Caki2 (cell line): Measurements from ENCODE around the gene CHCHD10. TPM values are rescaled to one million over a fixed set of nuclear protein-coding genes. Genes with fewer than 3 reads are reported as not detected.

Source experiments
- DNase-seq: peaks from one replicate; pipeline ENCODE4 v3.0.0-alpha.2; 2015; ENCODE audit warnings: low read depth
- in situ Hi-C: cut with HindIII; loops from 2 replicates; pipeline ENCODE4 v1.10.0; 2016; ENCODE audit warnings: low sequenced_read_pairs, low pct_unique_long_range_greater_than_20kb, mixed read lengths
- total RNA-seq: library from RNA; depleted of rRNA; stranded (reverse); fragments of >200 nt; shearing (Covaris generic); gene quantifications from 2 replicates; pipeline ENCODE4 v1.2.3, GENCODE V29; 2014; ENCODE audit warnings: low replicate concordance

CHCHD10 gene
- total RNA-seq, 1 experiment from 2014 or later = 16.0 TPM

GRCh38 chr22:23777776-23778576 is 10.2 kb upstream of the CHCHD10 start:
- DNase-seq = no peak
- in situ Hi-C loops = no loop called here

GRCh38 chr22:23775779-23776375 is 8.1 kb upstream of the CHCHD10 start:
- no peak for DNase-seq
- in situ Hi-C loops = no loop called here

GRCh38 chr22:23774922-23775436 is 7.2 kb upstream of the CHCHD10 start:
- DNase-seq = peak; percentile 55
- in situ Hi-C loops = no loop called here

DNA sequence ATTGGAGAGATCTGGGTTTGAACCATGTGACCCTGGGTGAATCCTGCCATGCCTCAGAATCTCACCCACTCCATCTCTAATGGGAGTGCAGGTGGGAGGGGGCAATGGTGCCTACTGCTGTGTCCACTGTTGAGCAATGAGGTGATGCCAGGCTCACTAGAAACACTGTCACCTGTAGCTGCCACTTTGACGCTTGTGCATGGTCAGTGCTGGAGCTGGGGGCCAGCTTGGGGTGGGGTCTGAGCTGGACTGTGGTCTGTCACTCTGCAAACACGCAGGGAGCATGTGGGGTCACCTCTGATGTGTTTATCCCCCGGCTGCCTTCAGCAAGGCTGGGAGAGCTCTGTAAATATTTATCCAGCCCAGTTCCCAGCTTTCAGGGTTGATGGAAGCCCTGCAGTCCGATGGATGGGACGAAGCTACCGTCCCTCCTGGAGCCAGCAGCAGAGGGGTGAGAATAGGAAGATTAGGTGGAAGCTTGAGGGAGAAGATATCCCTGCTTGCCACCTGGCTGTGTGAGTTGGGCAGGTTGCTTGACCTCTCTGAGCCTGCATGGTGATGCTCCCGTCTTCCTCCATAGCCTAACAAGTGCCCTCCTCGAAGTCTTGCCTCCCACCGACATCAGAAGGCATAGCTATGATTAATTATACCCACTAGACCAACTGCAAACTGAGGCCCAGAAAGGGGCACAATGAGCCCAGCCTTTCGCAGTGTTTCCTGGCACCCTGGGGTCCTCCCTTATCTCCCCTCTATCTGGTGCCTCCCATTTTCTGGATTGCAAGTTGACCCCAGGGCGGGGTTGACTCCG is 6.5 kb upstream of the CHCHD10 start:
- DNase-seq = no peak
- in situ Hi-C loops = no loop called here

GRCh38 chr22:23773483-23774113 is 5.8 kb upstream of the CHCHD10 start:
- in situ Hi-C loops = no loop called here
- DNase-seq = no peak

DNA sequence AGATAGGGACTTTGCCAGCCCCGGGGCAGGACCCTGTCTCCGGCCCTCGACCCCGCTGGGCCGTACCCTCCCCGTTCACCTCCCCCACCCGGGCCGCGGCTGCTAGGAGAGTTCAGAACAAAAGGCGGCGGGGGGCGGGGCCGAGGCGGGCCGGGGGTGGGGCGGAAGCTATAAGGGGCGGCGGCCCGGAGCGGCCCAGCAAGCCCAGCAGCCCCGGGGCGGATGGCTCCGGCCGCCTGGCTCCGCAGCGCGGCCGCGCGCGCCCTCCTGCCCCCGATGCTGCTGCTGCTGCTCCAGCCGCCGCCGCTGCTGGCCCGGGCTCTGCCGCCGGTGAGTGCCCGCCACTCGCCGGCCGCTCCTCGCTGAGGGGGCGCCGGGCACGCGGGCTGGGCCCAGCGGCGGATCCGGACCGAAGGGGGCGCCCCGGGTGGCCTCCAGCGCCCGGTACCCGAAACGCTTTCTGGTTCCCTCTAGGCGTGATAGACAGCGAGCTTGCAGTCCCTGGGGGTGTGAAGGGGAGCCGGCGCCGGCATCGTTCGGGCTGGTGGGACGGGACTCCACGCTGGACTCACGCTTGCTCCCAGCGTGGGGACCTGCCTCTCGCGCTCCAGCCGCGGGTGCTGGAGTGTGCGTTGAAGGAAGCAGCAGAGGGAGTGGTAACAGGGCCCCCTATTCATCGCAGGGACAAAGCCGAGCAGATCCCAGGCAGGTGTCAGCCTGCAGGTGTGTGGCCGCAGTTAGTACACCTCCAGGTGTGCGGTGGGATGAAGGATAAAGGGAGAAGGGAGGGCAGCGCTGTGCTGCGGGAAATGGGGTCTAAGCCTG is 5.1 kb upstream of the CHCHD10 start, which contains the start of gene MMP11:
TSS of gene MMP11 (plus strand) at position 201 of the 825 bp plus-strand sequence. CDS start at position 223, 22 bp downstream.
- no peak for DNase-seq
- in situ Hi-C loops = no loop called here

GRCh38 chr22:23772315-23772648 is 4.5 kb upstream of the CHCHD10 start:
- no peak for DNase-seq
- in situ Hi-C loops = no loop called here

GRCh38 chr22:23769321-23769965 is 1.7 kb upstream of the CHCHD10 start:
- in situ Hi-C loops = no loop called here
- DNase-seq = no peak

DNA sequence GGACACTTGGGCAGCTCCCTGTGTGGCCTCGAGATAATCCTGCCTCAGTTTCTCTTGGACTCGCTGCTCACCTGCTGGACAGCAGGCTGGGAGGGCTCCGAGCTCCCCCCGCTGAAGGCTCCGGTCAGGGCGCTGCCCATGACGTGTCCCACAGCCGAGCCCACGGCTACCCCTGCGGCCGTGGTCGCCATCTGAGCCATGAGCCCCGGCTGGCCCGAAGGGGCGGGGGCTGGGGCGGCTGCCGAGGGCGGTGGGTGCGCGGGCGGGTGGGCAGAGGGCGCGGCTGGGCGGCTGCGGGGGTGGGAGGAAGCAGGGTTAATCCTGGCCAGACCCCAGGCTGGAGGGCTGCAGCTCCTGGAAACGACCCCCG is 484 bp downstream of the CHCHD10 start:
- in situ Hi-C loops = no loop called here
- DNase-seq = no peak

DNA sequence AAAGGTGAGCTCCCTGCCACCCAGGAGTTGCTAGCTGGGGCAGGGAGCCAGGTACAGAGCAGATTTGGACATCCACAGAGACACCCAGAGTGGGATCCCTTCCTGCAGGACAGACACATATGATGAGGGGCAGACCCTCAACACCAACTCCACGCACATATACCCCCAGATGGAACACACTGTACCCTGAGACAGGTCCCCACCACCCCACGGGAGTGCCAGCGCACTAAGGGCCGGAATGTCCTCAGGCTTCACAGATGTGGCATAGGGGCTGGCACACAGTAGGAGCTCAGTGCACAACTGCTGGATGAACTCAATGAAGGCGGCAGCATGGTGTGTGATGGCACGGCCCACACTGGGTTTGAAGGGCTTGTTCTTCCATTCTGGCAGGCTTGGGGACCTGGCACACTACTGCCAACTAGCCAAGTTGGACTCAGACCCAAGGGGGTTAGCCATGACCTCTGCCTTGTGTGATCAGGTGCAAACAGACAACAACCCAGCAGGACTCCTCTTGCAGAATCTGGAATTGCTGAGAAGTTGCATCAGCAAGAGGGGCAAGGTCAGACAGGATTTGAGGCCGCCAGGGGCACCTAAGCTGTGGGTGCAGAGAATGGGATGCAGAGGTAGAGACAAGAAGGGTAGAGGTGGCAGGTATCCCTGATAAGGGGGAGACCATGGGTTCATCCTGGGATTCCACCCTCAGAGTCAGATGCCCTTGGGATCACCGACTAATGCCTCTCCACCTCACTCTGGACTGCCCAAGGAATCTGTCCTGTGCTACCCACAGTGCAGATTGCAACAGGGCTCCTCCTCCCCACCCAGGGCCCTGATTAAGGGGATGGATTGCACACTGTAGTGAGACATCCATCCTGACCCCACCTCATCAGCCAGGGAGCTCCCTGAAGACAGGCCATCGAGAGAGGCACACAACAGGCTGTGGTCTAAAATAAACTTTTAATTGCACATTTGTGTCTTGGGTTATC is 2.6 kb downstream of the CHCHD10 start:
- in situ Hi-C loops = no loop called here
- no peak for DNase-seq

GRCh38 chr22:23763954-23764353 is 3.8 kb downstream of the CHCHD10 start:
- no peak for DNase-seq
- in situ Hi-C loops = no loop called here

DNA sequence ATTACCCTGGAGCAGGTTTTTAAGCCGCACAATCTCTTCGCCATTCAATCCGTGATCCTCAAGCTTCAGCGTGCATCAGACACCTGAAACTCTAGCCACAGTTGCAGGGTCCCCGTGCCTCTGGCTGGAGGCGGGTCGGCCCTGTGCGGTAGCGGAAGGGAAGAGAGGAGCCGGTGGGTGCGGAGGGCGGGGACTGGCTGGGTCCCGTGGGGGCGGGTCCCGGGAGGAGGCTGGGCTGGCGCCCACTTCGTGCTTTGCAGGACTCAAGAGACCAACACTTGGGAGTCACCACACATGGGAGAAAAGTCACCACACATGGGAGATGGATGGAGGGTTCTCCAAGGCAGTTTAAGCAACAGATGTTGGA is 4.2 kb downstream of the CHCHD10 start:
- in situ Hi-C loops = no loop called here
- no peak for DNase-seq

- in situ Hi-C loops = no loop called here
- DNase-seq = no peak
Measured at GRCh38 chr22:23762842-23763578, 4.8 kb downstream of the CHCHD10 start, which contains the start of gene C22orf15. Gene C22orf15, plus strand, starts transcription at chr22:23762990. Its CDS starts 317 bp downstream, at chr22:23763307.

DNA sequence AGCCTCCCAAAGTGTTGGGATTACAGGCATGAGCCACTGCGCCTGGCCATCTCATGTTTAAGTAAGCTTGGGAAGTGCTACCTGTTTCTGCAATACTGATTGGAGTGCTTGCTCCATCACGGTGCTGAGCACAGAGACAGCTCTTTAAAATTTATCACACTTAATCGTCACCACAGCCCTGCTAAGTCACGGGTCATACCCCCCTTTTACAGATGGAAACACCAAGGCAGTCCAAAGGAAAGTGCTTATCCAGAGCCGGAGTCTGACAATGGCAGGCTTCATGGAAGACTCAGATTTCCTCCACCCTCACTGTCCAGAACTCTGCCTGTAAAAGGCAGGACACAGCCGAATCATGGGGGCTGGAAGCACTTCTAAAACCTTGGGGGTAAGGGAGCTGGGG is 7.7 kb downstream of the CHCHD10 start:
- no peak for DNase-seq
- in situ Hi-C loops = no loop called here

DNA sequence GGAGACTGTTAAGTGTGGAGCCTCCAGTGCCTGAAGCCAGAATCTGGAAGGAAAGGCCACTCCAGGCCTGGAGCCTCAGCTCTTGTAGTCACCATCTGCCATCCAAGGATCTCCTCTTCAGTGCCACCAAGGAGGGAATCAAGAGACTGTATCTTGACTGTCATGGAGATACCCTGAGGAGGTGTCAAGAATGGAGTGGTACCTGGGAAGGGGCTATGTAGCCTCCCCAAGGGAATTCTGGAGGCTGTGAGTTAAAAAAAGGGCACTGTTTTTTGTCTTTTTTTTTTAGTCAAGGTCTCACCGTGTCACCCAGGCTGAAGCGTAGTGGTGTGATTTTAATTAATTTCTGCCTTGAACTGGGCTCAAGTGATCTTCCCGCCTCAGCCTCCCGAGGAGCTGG is 8.2 kb downstream of the CHCHD10 start:
- DNase-seq = no peak
- in situ Hi-C loops = no loop called here

- in situ Hi-C loops = no loop called here
Measured at GRCh38 chr22:23756891-23757290, 10.9 kb downstream of the CHCHD10 start.

More at GRCh38 chr22:23756891-23757290, 10.9 kb downstream of the CHCHD10 start:
- no peak for DNase-seq
